ENCODE results near the gene CNDP1.

The CNDP1 gene

GRCh38 chr18:74622072-74622471 lies 87.8 kb downstream of the CNDP1 start:
- no peak for DNase-seq (ENCODE audit: extremely low read depth in 1 of 2, low read depth in 1 of 2)

GRCh38 chr18:74623047-74623816 lies 88.9 kb downstream of the CNDP1 start:
- no peak for DNase-seq (ENCODE audit: extremely low read depth in 1 of 2, low read depth in 1 of 2)

- no peak for DNase-seq (ENCODE audit: extremely low read depth in 1 of 2, low read depth in 1 of 2)
Observed at GRCh38 chr18:74624466-74624865, 90.2 kb downstream of the CNDP1 start.

GRCh38 chr18:74625157-74625556 lies 90.9 kb downstream of the CNDP1 start:
- no peak for DNase-seq (ENCODE audit: extremely low read depth in 1 of 2, low read depth in 1 of 2)

GRCh38 chr18:74626049-74626874 lies 92.0 kb downstream of the CNDP1 start:
- DNase-seq (ENCODE audit: extremely low read depth in 1 of 2, low read depth in 1 of 2) = no peak

GRCh38 chr18:74630804-74631203 lies 96.5 kb downstream of the CNDP1 start:
- DNase-seq (ENCODE audit: extremely low read depth in 1 of 2, low read depth in 1 of 2) = no peak

- DNase-seq (ENCODE audit: extremely low read depth in 1 of 2, low read depth in 1 of 2) = no peak
Observed at GRCh38 chr18:74631212-74631611, 96.9 kb downstream of the CNDP1 start.

- DNase-seq (ENCODE audit: extremely low read depth in 1 of 2, low read depth in 1 of 2) = no peak
Observed at GRCh38 chr18:74631623-74632350, 97.5 kb downstream of the CNDP1 start.

- DNase-seq (ENCODE audit: extremely low read depth in 1 of 2, low read depth in 1 of 2) = no peak
Observed at GRCh38 chr18:74632351-74632679, 98.0 kb downstream of the CNDP1 start.

- no peak for DNase-seq (ENCODE audit: extremely low read depth in 1 of 2, low read depth in 1 of 2)
Observed at GRCh38 chr18:74632856-74633255, 98.6 kb downstream of the CNDP1 start.

GRCh38 chr18:74633652-74634352 lies 99.5 kb downstream of the CNDP1 start:
- no peak for DNase-seq (ENCODE audit: extremely low read depth in 1 of 2, low read depth in 1 of 2)

- DNase-seq (ENCODE audit: extremely low read depth in 1 of 2, low read depth in 1 of 2) = no peak
Observed at GRCh38 chr18:74635224-74635975, 101.1 kb downstream of the CNDP1 start.

All from stimulated activated CD8-positive, alpha-beta memory T cell treated with anti-CD3 and anti-CD28 coated beads, Interleukin-7, amount 100 ng/mL, for 48 hours (primary cell).